Hepatocyte (in vitro differentiated cells): ENCODE results near the gene FAM120B. TPM values are rescaled to one million over a fixed set of nuclear protein-coding genes. Genes with fewer than 3 reads are reported as not detected.

Experiments
- DNase-seq: peaks from one replicate; pipeline ENCODE4 v3.0.0-alpha.2; 2016; ENCODE audit warnings: low spot score
- H2AFZ ChIP-seq: fragments of 200-600 bp; sonication (generic); 2 replicates; pipeline ENCODE4 v1.6.0; 2016; ENCODE audit warnings: antibody characterized with exemption, mild to moderate bottlenecking
- H3K27ac ChIP-seq: fragments of 200-600 bp; sonication (generic); 2 replicates; pipeline ENCODE4 v1.5.1; 2016; ENCODE audit warnings: mild to moderate bottlenecking
- H3K27me3 ChIP-seq: fragments of 200-600 bp; sonication (generic); 2 replicates; pipeline ENCODE4 v1.6.1; 2016
- H3K36me3 ChIP-seq: fragments of 200-600 bp; sonication (generic); replicated peaks from 2 replicates; pipeline ENCODE4 v1.5.1; 2016; ENCODE audit warnings: low read depth; ENCODE audit not compliant: insufficient read depth
- H3K4me1 ChIP-seq: fragments of 200-600 bp; sonication (generic); 2 replicates; pipeline ENCODE4 v1.5.1; 2016; ENCODE audit warnings: mild to moderate bottlenecking, moderate library complexity; ENCODE audit not compliant: insufficient read depth
- H3K4me2 ChIP-seq: fragments of 200-600 bp; sonication (generic); 2 replicates; pipeline ENCODE4 v1.6.0; 2016
- H3K4me3 ChIP-seq: fragments of 200-600 bp; sonication (generic); 2 replicates; pipeline ENCODE4 v1.5.1; 2016; ENCODE audit warnings: mild to moderate bottlenecking
- H3K79me2 ChIP-seq: fragments of 200-600 bp; sonication (generic); 2 replicates; pipeline ENCODE4 v1.6.0; 2017; ENCODE audit warnings: mild to moderate bottlenecking
- H3K9me2 ChIP-seq: fragments of 200-600 bp; sonication (generic); replicated peaks from 2 replicates; pipeline ENCODE4 v1.6.0; 2017; ENCODE audit warnings: mild to moderate bottlenecking; ENCODE audit not compliant: insufficient read depth
- H3K9me3 ChIP-seq: fragments of 200-600 bp; sonication (generic); 2 replicates; pipeline ENCODE4 v1.5.1; 2016; ENCODE audit warnings: low read depth, mild to moderate bottlenecking
- H4K20me1 ChIP-seq: fragments of 200-600 bp; sonication (generic); 2 replicates; pipeline ENCODE4 v1.6.0; 2016; ENCODE audit warnings: mild to moderate bottlenecking; ENCODE audit not compliant: insufficient read depth, poor library complexity, severe bottlenecking
- EZH2 ChIP-seq: fragments of 200-600 bp; sonication (generic); IDR thresholded peaks from 2 replicates; pipeline ENCODE4 v1.6.1; 2016; ENCODE audit warnings: antibody characterized with exemption, mild to moderate bottlenecking, borderline replicate concordance
- EZH2phosphoT487 ChIP-seq: fragments of 200-600 bp; sonication (generic); IDR thresholded peaks from one replicate; pipeline ENCODE4 v1.6.1; 2018; ENCODE audit warnings: antibody characterized with exemption, mild to moderate bottlenecking, low read depth, moderate library complexity; ENCODE audit not compliant: unreplicated experiment, severe bottlenecking
- WGBS: methylation state at CpG from one replicate; pipeline ENCODE4 v1.1.6; 2016; ENCODE audit warnings: low lambda C conversion rate; ENCODE audit errors: missing lambda C conversion rate; 5-methylcytosine and 5-hydroxymethylcytosine counted together
- microRNA-seq: library from miRNA; unstranded; fragments of <30 nt; microRNA quantifications from one replicate; pipeline ENCODE4, GENCODE V29; 2017
- polyA plus RNA-seq: library from polyadenylated mRNA; unstranded; fragments of >200 nt; fragmentation: Nextera tagmentation; extraction: Ambion mirVana; gene quantifications from 2 replicates; pipeline ENCODE4 v1.2.1, GENCODE V29; 2016
- small RNA-seq: library from RNA; depleted of rRNA; stranded (forward); fragments of <200 nt; gene quantifications from one replicate; pipeline ENCODE3, GENCODE V24; 2014
- total RNA-seq: library from RNA; depleted of rRNA; stranded (reverse); fragments of >200 nt; gene quantifications from 2 replicates; pipeline ENCODE4 v1.2.3, GENCODE V29; 2014
- TF ChIP-seq, protein P1 (sequence below): fragments of 200-600 bp; sonication (generic); IDR thresholded peaks from 2 replicates; pipeline ENCODE4 v1.5.1; 2016; ENCODE audit warnings: antibody characterized with exemption, mild to moderate bottlenecking; ENCODE audit not compliant: poor library complexity

The FAM120B gene
- total and polyA plus RNA-seq, 2 experiments from 2014 or later: 16.0 to 25.8 TPM

DNA sequence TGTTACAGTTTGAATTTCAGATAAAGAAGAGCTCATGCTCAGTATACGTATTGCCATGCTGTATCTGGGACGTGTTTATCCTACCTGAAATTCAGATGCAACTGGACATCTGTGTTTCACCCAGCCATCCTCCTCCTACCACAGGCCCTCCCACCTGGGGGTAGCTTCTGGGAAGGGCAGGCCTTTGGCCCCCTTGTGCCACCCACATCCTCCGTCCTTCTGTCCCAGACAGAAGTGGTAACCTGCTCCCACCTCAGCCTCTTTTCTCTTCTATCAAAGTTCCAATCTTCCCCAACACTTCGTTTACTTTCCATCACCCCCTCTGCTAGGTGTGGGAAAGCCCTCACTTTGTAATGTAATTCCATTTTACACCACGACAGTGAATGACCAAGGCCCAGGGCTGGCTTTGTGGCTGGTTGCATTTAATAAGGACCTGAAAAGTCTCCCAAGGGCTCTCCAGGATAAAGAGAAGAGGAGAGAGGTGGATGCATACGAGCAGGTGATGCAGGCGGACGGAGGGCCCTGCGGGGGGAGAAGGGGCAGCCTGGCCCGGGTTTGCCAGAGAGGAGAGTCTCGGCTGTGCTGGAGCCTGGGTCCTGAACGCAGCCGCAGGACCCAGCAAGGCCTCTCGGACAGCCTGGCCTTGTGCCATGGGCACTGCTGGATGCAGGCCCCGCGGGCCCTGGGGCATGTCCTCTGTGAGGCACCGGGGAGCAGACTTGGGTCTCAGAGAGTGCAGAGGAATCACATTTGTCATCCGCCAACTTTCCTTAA lies 148.1 kb downstream of the FAM120B start:
- no peak overlapping the region for H3K4me3 ChIP-seq
- no peak overlapping the region for H3K4me2 ChIP-seq
- DNase-seq: no peak
- no peaks in the 10 kb centered on the region for H3K36me3 ChIP-seq
- TF ChIP-seq EZH2phosphoT487: no peak
- TF ChIP-seq EZH2: no peak
- TF ChIP-seq, protein P1, sequence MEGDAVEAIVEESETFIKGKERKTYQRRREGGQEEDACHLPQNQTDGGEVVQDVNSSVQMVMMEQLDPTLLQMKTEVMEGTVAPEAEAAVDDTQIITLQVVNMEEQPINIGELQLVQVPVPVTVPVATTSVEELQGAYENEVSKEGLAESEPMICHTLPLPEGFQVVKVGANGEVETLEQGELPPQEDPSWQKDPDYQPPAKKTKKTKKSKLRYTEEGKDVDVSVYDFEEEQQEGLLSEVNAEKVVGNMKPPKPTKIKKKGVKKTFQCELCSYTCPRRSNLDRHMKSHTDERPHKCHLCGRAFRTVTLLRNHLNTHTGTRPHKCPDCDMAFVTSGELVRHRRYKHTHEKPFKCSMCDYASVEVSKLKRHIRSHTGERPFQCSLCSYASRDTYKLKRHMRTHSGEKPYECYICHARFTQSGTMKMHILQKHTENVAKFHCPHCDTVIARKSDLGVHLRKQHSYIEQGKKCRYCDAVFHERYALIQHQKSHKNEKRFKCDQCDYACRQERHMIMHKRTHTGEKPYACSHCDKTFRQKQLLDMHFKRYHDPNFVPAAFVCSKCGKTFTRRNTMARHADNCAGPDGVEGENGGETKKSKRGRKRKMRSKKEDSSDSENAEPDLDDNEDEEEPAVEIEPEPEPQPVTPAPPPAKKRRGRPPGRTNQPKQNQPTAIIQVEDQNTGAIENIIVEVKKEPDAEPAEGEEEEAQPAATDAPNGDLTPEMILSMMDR: no peak
- no peaks in the 10 kb centered on the region for H3K4me1 ChIP-seq
- H4K20me1 ChIP-seq: no peaks in the 10 kb centered on the region
- H3K27me3 ChIP-seq: peaks cover 3% of the 10 kb centered on the region
- no peaks in the 10 kb centered on the region for H3K79me2 ChIP-seq
- H3K9me2 ChIP-seq: no peaks in the 10 kb centered on the region
- no peaks in the 10 kb centered on the region for H3K9me3 ChIP-seq
- 84% methylated on average over 18 of the region's 18 CpGs for WGBS
- no peak overlapping the region for H3K27ac ChIP-seq
- H2AFZ ChIP-seq: no peak overlapping the region

DNA sequence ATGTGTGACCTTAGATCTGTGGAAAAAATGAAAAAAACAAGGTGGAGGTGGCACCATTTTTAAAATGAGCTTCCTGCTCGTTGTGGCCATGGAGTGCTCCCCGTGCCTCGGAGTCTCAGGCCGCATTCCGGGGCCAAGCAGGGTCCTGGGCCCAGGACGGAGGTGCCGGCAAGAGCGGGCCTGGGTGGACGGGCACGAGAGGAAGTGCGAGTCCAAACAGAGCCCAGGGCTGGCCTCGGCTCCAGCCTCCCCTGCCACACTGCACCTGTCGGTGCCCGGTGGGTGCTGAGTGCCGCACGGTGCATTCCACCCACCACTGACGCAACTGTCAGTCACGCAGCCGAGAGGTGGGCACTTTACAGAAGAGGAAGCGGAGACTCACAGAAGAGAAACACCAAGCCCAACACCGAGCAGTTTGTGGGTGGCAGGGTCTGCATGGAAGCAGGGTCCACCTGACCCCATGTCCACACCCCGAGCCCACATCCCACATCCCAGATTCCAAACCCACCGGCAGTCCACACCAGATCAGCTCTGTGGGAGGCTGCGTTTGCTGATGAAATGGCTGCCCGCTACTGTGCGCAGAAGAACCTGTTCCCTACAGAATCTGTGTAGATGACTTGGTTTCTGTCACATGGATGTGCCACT lies 148.9 kb downstream of the FAM120B start:
- Histone ChIP-seq H3K79me2 (no peaks in the 10 kb centered on the region), H3K9me2 (no peaks in the 10 kb centered on the region), H3K36me3 (no peaks in the 10 kb centered on the region), H3K27ac (no peak overlapping the region), H3K4me3 (no peak overlapping the region), H3K9me3 (no peaks in the 10 kb centered on the region), H3K27me3 (peaks cover 7% of the 10 kb centered on the region), H2AFZ (no peak overlapping the region), H3K4me2 (no peak overlapping the region), H4K20me1 (no peaks in the 10 kb centered on the region), H3K4me1 (no peaks in the 10 kb centered on the region)
- TF ChIP-seq EZH2 (no peak), EZH2phosphoT487 (no peak)
- TF ChIP-seq, protein P1: no peak
- no peak for DNase-seq
- 96% methylated on average over 26 of the region's 26 CpGs for WGBS

DNA sequence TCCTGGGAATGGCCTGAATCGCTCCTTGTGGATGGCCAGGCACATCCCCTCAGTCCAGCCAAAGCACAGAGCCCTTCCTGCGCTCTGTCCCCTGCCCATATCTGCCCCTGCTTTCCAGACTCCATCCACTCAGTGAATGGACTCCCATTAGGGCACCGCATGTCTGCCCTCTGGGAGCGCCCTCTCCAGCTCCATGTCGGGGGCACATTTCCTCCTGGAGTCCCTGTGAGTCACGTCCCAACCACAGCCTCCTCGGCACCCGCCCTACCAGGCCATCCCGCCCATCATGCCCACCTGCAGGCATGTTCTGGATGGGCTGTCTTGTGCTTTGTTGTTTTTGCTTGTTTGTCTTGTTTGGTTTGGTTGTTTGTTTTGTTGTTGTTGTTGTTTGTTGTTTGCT lies 149.8 kb downstream of the FAM120B start:
- no peak overlapping the region for H3K4me2 ChIP-seq
- 84% methylated on average over 9 of the region's 9 CpGs for WGBS
- H3K79me2 ChIP-seq: no peaks in the 10 kb centered on the region
- H3K4me3 ChIP-seq: no peak overlapping the region
- H3K36me3 ChIP-seq: no peaks in the 10 kb centered on the region
- H3K9me2 ChIP-seq: no peaks in the 10 kb centered on the region
- H3K27me3 ChIP-seq: peaks cover 7% of the 10 kb centered on the region
- H2AFZ ChIP-seq: no peak overlapping the region
- no peak for TF ChIP-seq EZH2
- TF ChIP-seq, protein P1: no peak
- TF ChIP-seq EZH2phosphoT487: no peak
- DNase-seq: no peak
- no peaks in the 10 kb centered on the region for H3K4me1 ChIP-seq
- H3K9me3 ChIP-seq: no peaks in the 10 kb centered on the region
- H4K20me1 ChIP-seq: no peaks in the 10 kb centered on the region
- no peak overlapping the region for H3K27ac ChIP-seq

Small RNAs within 50 kb of the gene (microRNA-seq; reads per million reads assigned to microRNA genes)
- not detected for gene MIR4644

Small RNAs within 50 kb of the gene (small RNA-seq; reads per million reads assigned to genes)
- not detected for gene MIR4644

Other genes starting within 250 kb of the FAM120B start
- gene DLL1, start 15.7 kb upstream of the FAM120B start, total RNA-seq: 2.5 and 3.3 TPM in 2 replicates
- gene DLL1, start 15.7 kb upstream of the FAM120B start, polyA plus RNA-seq: 3.1 and 3.6 TPM in 2 replicates
- 252 and 261 TPM in 2 replicates for gene PSMB1, start 246.5 kb downstream of the FAM120B start, total RNA-seq
- gene PSMB1, start 246.5 kb downstream of the FAM120B start, polyA plus RNA-seq: 398 and 399 TPM in 2 replicates
- 15.5 and 22.8 TPM in 2 replicates for gene TBP, start 247.6 kb downstream of the FAM120B start, total RNA-seq
- 19.7 and 20.2 TPM in 2 replicates for gene TBP, start 247.6 kb downstream of the FAM120B start, polyA plus RNA-seq